ENCODE measurements around the gene ARAP3. TPM values are rescaled to one million over a fixed set of nuclear protein-coding genes. Genes with fewer than 3 reads are reported as not detected.

The ARAP3 gene
- total and polyA plus RNA-seq, 9 of the 15 experiments (the other 6 are each of a cell fraction or from before 2014, with no cell fraction given): 0.83 to 25.7 (median 6.4) TPM

DNA sequence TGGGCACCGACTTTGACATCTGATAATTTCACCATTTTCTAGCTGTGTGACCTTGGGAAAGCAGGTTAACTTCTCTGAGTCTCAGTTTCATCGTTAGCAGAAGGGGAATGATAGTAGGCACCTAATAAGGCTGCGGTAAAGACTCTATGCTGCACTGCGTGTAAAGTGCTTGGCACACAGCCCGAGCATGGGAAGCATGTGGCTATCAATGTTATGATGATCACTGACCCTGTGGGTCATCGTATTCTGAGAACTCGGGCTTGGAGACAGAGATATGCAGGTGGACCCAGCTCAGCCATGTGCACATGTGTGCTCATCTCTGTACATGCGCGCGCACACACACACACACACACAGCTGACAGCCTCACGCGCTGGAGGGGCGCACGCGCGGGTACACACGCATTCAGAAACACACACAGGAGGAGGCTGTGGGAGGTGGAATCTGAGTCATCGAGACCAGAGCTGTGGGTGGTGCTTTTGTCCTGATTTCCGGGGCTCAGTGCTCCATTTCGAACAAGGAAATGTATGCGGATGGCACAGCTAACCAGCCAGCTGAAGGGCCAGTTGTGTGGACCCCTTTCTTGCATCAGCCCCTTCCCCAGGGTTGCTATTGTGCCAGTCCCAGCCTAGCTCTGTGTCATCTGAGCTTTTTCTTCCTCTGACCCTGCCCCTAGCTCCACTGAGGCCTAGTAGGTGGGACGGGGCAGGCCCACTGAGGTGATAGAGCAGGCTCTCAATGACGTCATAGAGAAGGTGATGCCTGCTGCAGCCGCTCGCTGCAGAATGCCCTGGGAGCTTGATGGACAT is 11.1 kb upstream of the ARAP3 start (continued):
- TF ChIP-seq STAT6 (CRISPR knock-in tag; IDR thresholded peaks at IDR 0.05) (no peak), ZNF785 (CRISPR knock-in tag; IDR thresholded peaks at IDR 0.05) (no peak), MYC (IDR thresholded peaks at IDR 0.05; ENCODE audit: low read depth, low read length) (peak; percentile 71; the same call in 1 of the 2 replicates), MYC (CRISPR knock-in tag; IDR thresholded peaks at IDR 0.05; ENCODE audit: borderline replicate concordance, low read depth) (no peak), HNRNPLL (IDR thresholded peaks at IDR 0.05; ENCODE audit: low read depth, low read length, poor library complexity, severe bottlenecking) (no peak), CEBPB (tag; IDR thresholded peaks at IDR 0.05) (no peak), ZNF830 (CRISPR knock-in tag; IDR thresholded peaks at IDR 0.05) (no peak), CBX5 (IDR thresholded peaks at IDR 0.05; ENCODE audit: borderline replicate concordance, low read depth) (no peak), BMI1 (IDR thresholded peaks at IDR 0.05; ENCODE audit: low read length) (no peak), MECOM (CRISPR knock-in tag; IDR thresholded peaks at IDR 0.05) (0 out of 2 replicates have a peak, but pooled peaks have one; percentile 48), POLR3A (IDR thresholded peaks at IDR 0.05; ENCODE audit: borderline replicate concordance, extremely low read depth, insufficient read depth, insufficient read length) (no peak), PHB2 (IDR thresholded peaks at IDR 0.05; ENCODE audit: low read depth) (no peak), SP2 (IDR thresholded peaks at IDR 0.05; ENCODE audit: extremely low read depth, low read depth, low read length, poor library complexity, severe bottlenecking) (no peak), ZBTB17 (CRISPR knock-in tag; IDR thresholded peaks at IDR 0.05) (no peak), NCOR1 (IDR thresholded peaks at IDR 0.05) (peak; percentile 70), CHD2 (IDR thresholded peaks at IDR 0.05; ENCODE audit: low read depth, low read length) (no peak), SMARCB1 (IDR thresholded peaks at IDR 0.05; ENCODE audit: insufficient read length, low read depth) (no peak), PRMT5 (CRISPR knock-in tag; IDR thresholded peaks at IDR 0.05) (no peak), SETDB1 (IDR thresholded peaks at IDR 0.05; ENCODE audit: low read length) (no peak), RAD51 (IDR thresholded peaks at IDR 0.05; ENCODE audit: borderline replicate concordance, low read depth) (no peak), CBX1 (IDR thresholded peaks at IDR 0.05; ENCODE audit: low read depth) (no peak), POLR2AphosphoS5 (IDR thresholded peaks at IDR 0.05; ENCODE audit: control insufficient read depth, insufficient read depth, low read depth, low read length) (peak; percentile 56; the same call in 1 of the 2 replicates)
- TF ChIP-seq, protein P1, sequence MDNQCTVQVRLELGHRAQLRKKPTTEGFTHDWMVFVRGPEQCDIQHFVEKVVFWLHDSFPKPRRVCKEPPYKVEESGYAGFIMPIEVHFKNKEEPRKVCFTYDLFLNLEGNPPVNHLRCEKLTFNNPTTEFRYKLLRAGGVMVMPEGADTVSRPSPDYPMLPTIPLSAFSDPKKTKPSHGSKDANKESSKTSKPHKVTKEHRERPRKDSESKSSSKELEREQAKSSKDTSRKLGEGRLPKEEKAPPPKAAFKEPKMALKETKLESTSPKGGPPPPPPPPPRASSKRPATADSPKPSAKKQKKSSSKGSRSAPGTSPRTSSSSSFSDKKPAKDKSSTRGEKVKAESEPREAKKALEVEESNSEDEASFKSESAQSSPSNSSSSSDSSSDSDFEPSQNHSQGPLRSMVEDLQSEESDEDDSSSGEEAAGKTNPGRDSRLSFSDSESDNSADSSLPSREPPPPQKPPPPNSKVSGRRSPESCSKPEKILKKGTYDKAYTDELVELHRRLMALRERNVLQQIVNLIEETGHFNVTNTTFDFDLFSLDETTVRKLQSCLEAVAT (IDR thresholded peaks at IDR 0.05): no peak
- TF ChIP-seq, protein P2, sequence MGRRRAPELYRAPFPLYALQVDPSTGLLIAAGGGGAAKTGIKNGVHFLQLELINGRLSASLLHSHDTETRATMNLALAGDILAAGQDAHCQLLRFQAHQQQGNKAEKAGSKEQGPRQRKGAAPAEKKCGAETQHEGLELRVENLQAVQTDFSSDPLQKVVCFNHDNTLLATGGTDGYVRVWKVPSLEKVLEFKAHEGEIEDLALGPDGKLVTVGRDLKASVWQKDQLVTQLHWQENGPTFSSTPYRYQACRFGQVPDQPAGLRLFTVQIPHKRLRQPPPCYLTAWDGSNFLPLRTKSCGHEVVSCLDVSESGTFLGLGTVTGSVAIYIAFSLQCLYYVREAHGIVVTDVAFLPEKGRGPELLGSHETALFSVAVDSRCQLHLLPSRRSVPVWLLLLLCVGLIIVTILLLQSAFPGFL (CRISPR knock-in tag; IDR thresholded peaks at IDR 0.05): no peak

All from K562 (cell line).